OCI-LY7 (cell line): ENCODE results near the gene CCR7. TPM values are rescaled to one million over a fixed set of nuclear protein-coding genes. Genes with fewer than 3 reads are reported as not detected.

Source experiments
- BruUV-seq: library from RNA; stranded (reverse); fragments of 400-500 nt; replicated peaks from 2 replicates; lab custom pipeline; 2021; lab: Mats Ljungman, UMichigan
- CTCF ChIA-PET: fragments of 300-600 bp; sonication (Branson Sonifier 250); formaldehyde crosslinking; loops from one replicate; lab custom pipeline; 2022; ENCODE audit warnings: antibody characterized with exemption; ENCODE audit not compliant: unreplicated experiment; lab: Charles Lee
- POLR2A ChIA-PET: fragments of 300-600 bp; sonication (Branson Sonifier 250); formaldehyde crosslinking; loops from one replicate; lab custom pipeline; 2022; ENCODE audit warnings: antibody characterized with exemption; lab: Charles Lee
- DNase-seq: peaks from one replicate; pipeline ENCODE4 v3.0.0-alpha.2; 2015; ENCODE audit warnings: low spot score
- H2AFZ ChIP-seq: fragments of 200-600 bp; sonication (generic), shearing (Covaris generic); 2 replicates; pipeline ENCODE4 v1.6.1; 2014; ENCODE audit warnings: mild to moderate bottlenecking, antibody characterized with exemption, low read length, moderate library complexity
- H3K27ac ChIP-seq: fragments of 200-600 bp; sonication (generic); 2 replicates; pipeline ENCODE4 v1.5.1; 2014; ENCODE audit warnings: mixed run types, low read depth, mild to moderate bottlenecking, moderate library complexity, low read length, inconsistent platforms; ENCODE audit not compliant: poor library complexity, severe bottlenecking
- H3K36me3 ChIP-seq: fragments of 200-600 bp; sonication (generic); 2 replicates; pipeline ENCODE4 v1.6.1; 2014; ENCODE audit warnings: mild to moderate bottlenecking, antibody characterized with exemption, low read length, moderate library complexity, mixed read lengths; ENCODE audit not compliant: insufficient read depth
- H3K4me1 ChIP-seq: fragments of 200-600 bp; sonication (generic); 2 replicates; pipeline ENCODE4 v1.5.1; 2014; ENCODE audit warnings: mild to moderate bottlenecking, low read length; ENCODE audit not compliant: insufficient read depth, poor library complexity, severe bottlenecking
- H3K4me2 ChIP-seq: fragments of 200-600 bp; sonication (generic); 2 replicates; pipeline ENCODE4 v1.6.1; 2014; ENCODE audit warnings: mild to moderate bottlenecking, low read length
- H3K4me3 ChIP-seq: fragments of 200-600 bp; sonication (generic); 2 replicates; pipeline ENCODE4 v1.5.1; 2014; ENCODE audit warnings: mild to moderate bottlenecking, low read depth, low read length; ENCODE audit not compliant: poor library complexity, severe bottlenecking
- H3K79me2 ChIP-seq: fragments of 200-600 bp; sonication (generic); 2 replicates; pipeline ENCODE4 v1.6.1; 2016; ENCODE audit warnings: low read depth, mild to moderate bottlenecking, low read length, moderate library complexity, mixed read lengths; ENCODE audit not compliant: insufficient read depth
- H3K9me2 ChIP-seq: fragments of 200-600 bp; sonication (generic); 2 replicates; pipeline ENCODE4 v1.6.1; 2016; ENCODE audit warnings: mild to moderate bottlenecking, low read length, mixed read lengths; ENCODE audit not compliant: insufficient read depth
- H3K9me3 ChIP-seq: fragments of 200-600 bp; sonication (generic); 2 replicates; pipeline ENCODE4 v1.6.1; 2014; ENCODE audit warnings: mild to moderate bottlenecking, mixed run types, low read length, mixed read lengths
- H4K20me1 ChIP-seq: fragments of 200-600 bp; sonication (generic); 2 replicates; pipeline ENCODE4 v1.6.1; 2014; ENCODE audit warnings: mild to moderate bottlenecking, antibody characterized with exemption, low read length, moderate library complexity, mixed read lengths; ENCODE audit not compliant: insufficient read depth
- CTCF ChIP-seq: fragments of 200-600 bp; sonication (generic); conservative IDR thresholded peaks from 2 replicates; pipeline ENCODE4 v1.5.1; 2014; ENCODE audit warnings: mild to moderate bottlenecking, antibody characterized with exemption, low read length, moderate library complexity, mixed read lengths
- EZH2phosphoT487 ChIP-seq: fragments of 200-600 bp; sonication (generic); IDR thresholded peaks from 2 replicates; pipeline ENCODE4 v1.6.1; 2018; ENCODE audit warnings: low read depth, borderline replicate concordance, mild to moderate bottlenecking, mixed run types, antibody characterized with exemption, low read length, moderate library complexity, mixed read lengths
- intact Hi-C: fragments of 100-400 bp; cut with micrococcal nuclease; formaldehyde crosslinking; loops from one replicate; pipeline ENCODE4 v1.10.0; 2022; ENCODE audit not compliant: unreplicated experiment
- total RNA-seq, 2 experiments: library from RNA; depleted of rRNA in 1 of 2; stranded (reverse); fragments of >200 nt in 1 of 2; shearing (Covaris generic) in 1 of 2; gene quantifications; 2 replicates each; pipeline ENCODE4 v1.2.3, GENCODE V29; 2014 to 2022

The CCR7 gene
- total RNA-seq, 2 experiments from 2014 or later, result 0.48 to 2.3 TPM

GRCh38 chr17:40611840-40612474 is 46.7 kb upstream of the CCR7 start:
- Histone ChIP-seq H3K79me2 (no peaks in the 10 kb centered on the region), H3K9me3 (no peaks in the 10 kb centered on the region), H3K4me2 (no peak overlapping the region), H3K36me3 (no peaks in the 10 kb centered on the region), H3K27ac (no peak overlapping the region), H3K9me2 (no peaks in the 10 kb centered on the region), H3K4me3 (no peak overlapping the region), H4K20me1 (no peaks in the 10 kb centered on the region), H2AFZ (no peak overlapping the region), H3K4me1 (peaks cover 19% of the 10 kb centered on the region)
- ChIA-PET POLR2A (interaction anchor here (0.6 kb wide), 1 partner anchor 147 kb away, joined by 4 read pairs; no protein-coding TSS in a partner anchor), CTCF (no interaction called here)
- no TSS peak for BruUV-seq
- TF ChIP-seq CTCF (no peak), EZH2phosphoT487 (no peak)
- intact Hi-C loops, result no loop called here
- DNase-seq, result no peak

- Histone ChIP-seq H3K27ac (no peak overlapping the region), H4K20me1 (no peaks in the 10 kb centered on the region), H3K4me2 (no peak overlapping the region), H2AFZ (no peak overlapping the region), H3K4me1 (peaks cover 9% of the 10 kb centered on the region), H3K9me2 (no peaks in the 10 kb centered on the region), H3K36me3 (no peaks in the 10 kb centered on the region), H3K9me3 (no peaks in the 10 kb centered on the region), H3K79me2 (no peaks in the 10 kb centered on the region), H3K4me3 (no peak overlapping the region)
- no TSS peak for BruUV-seq
- no peak for DNase-seq
- POLR2A ChIA-PET, result interaction anchor here (0.6 kb wide), 1 partner anchor 48 kb away, joined by 3 read pairs; no protein-coding TSS in a partner anchor
- TF ChIP-seq EZH2phosphoT487, result no peak
- TF ChIP-seq CTCF, result no peak
- CTCF ChIA-PET, result no interaction called here
- intact Hi-C loops, result no loop called here
Measured at GRCh38 chr17:40610359-40610758, 45.1 kb upstream of the CCR7 start.

- DNase-seq, result no peak
- no peaks in the 10 kb centered on the region for H3K9me2 ChIP-seq
- H3K4me2 ChIP-seq, result no peak overlapping the region
- H3K4me1 ChIP-seq, result no peaks in the 10 kb centered on the region
- ChIA-PET POLR2A (interaction anchor here (0.6 kb wide), 1 partner anchor 47 kb away, joined by 3 read pairs; no protein-coding TSS in a partner anchor), CTCF (no interaction called here)
- H3K27ac ChIP-seq, result no peak overlapping the region
- intact Hi-C loops, result no loop called here
- H2AFZ ChIP-seq, result no peak overlapping the region
- no peak for TF ChIP-seq EZH2phosphoT487
- no peak for TF ChIP-seq CTCF
- no peaks in the 10 kb centered on the region for H3K79me2 ChIP-seq
- H3K9me3 ChIP-seq, result no peaks in the 10 kb centered on the region
- H3K4me3 ChIP-seq, result no peak overlapping the region
- H4K20me1 ChIP-seq, result no peaks in the 10 kb centered on the region
- H3K36me3 ChIP-seq, result no peaks in the 10 kb centered on the region
- BruUV-seq, result no TSS peak
Measured at GRCh38 chr17:40608061-40608581, 42.8 kb upstream of the CCR7 start.
